Adrenal gland (tissue), 12 donors: Measurements from ENCODE around the gene NFKBIE. TPM values are rescaled to one million over a fixed set of nuclear protein-coding genes. Genes with fewer than 3 reads are reported as not detected.
A peak's percentile ranks its signal among the peaks of the same experiment; 100 is the strongest.

ENCODE experiments used
- DNase-seq, 7 donors: peaks; one replicate each; pipeline ENCODE4 v3.0.0-alpha.2; 2019 to 2020
- H3K27ac ChIP-seq, 5 donors: fragments of 200-600 bp; sonication (generic) in 4 of 5; 1 replicate in 3 of 5; 2 replicates in 2 of 5; pipeline versions ENCODE4 v1.5.1 to v1.8.0; 2016 to 2020; ENCODE audit warnings: mild to moderate bottlenecking in 1 of 5
- H3K27me3 ChIP-seq: fragments of 200-600 bp; 2 replicates; pipeline ENCODE4 v1.8.0; 2021
- H3K36me3 ChIP-seq, 2 donors: fragments of 200-600 bp; replicated peaks in 1 of 2; 1 replicate in 1 of 2; 2 replicates in 1 of 2; pipeline versions ENCODE4 v1.5.1 to v1.8.0; 2018 to 2022
- H3K4me1 ChIP-seq, 2 donors: fragments of 200-600 bp; replicated peaks in 1 of 2; 1 replicate in 1 of 2; 2 replicates in 1 of 2; pipeline versions ENCODE4 v1.5.1 to v1.8.0; 2018 to 2021
- H3K4me3 ChIP-seq, 4 donors: fragments of 200-600 bp; sonication (generic) in 3 of 4; one replicate each; pipeline ENCODE4 v1.5.1; 2016 to 2018
- H3K9me3 ChIP-seq, 3 donors: fragments of 200-600 bp; sonication (generic) in 1 of 3; replicated peaks in 1 of 3; 1 replicate in 2 of 3; 2 replicates in 1 of 3; pipeline versions ENCODE4 v1.5.1 to v1.8.0; 2016 to 2021
- CTCF ChIP-seq, 6 experiments: fragments of 450-650 bp in 4 of 6; fragments of 200-600 bp in 2 of 6; sonication (generic) in 1 of 6; IDR thresholded peaks; 1 replicate in 5 of 6; 2 replicates in 1 of 6; pipeline versions ENCODE4 v1.5.1 to v1.8.0; 2016 to 2021; ENCODE audit warnings: antibody characterized with exemption in 6 of 6, mild to moderate bottlenecking in 2 of 6, moderate library complexity in 1 of 6
- POLR2A ChIP-seq, 2 donors: fragments of 450-650 bp; IDR thresholded peaks; one replicate each; pipeline ENCODE4 v1.6.1; 2017; ENCODE audit warnings: antibody characterized with exemption in 2 of 2, mild to moderate bottlenecking in 2 of 2, moderate library complexity in 1 of 2
- WGBS, 4 donors: extraction: QIAGEN DNeasy Blood & Tissue Kit in 2 of 4; methylation state at CpG; one replicate each; pipeline versions ENCODE4 v1.1.5 to v1.1.7; 2013 to 2017; 5-methylcytosine and 5-hydroxymethylcytosine counted together
- intact Hi-C, 2 donors: fragments of 100-400 bp; cut with DNase I; formaldehyde crosslinking; loops; one replicate each; pipeline versions ENCODE4 v1.14.1 to v1.15.0; 2022 to 2023
- polyA plus RNA-seq, 3 donors: library from polyadenylated mRNA; stranded (reverse); fragments of 200-250 nt in 2 of 3; fragments of 350-450 nt in 1 of 3; fragmentation: Illumina TruSeq in 1 of 3; extraction: RNeasy Lipid Tissue Mini Kit (QIAGEN cat#74804) in 1 of 3; gene quantifications; one replicate each; pipeline ENCODE4 v1.2.3, GENCODE V29; 2013 to 2014
- total RNA-seq, 9 donors: library from RNA; depleted of rRNA in 4 of 9; stranded (reverse); fragments of >200 nt in 4 of 9; fragments of 120-200 nt in 1 of 9; fragmentation: NEBNext Ultra II Directional in 1 of 9; extraction: Animal tissue kit (Norgen Biotek cat#: 25700) in 1 of 9; gene quantifications; one replicate each; pipeline versions ENCODE4 v1.1.0 to v1.2.4, GENCODE V29; 2013 to 2023
- donor health status: healthy with polysubstance abuse.
- donor health status: Bipolar disorder and iron deficiency.
- donor health status: DM: yes; HTN: yes; CAD: no.
- donor health status: DM: no; HTN: no; CAD: no.
- donor health status: DM: no; HTN: no; CAD: no.
- donor health status: DM: yes; HTN: yes; CAD: no.

NFKBIE gene
- total and polyA plus RNA-seq, 12 donors = 4.8 to 31.2 (median 10.4) TPM

DNA sequence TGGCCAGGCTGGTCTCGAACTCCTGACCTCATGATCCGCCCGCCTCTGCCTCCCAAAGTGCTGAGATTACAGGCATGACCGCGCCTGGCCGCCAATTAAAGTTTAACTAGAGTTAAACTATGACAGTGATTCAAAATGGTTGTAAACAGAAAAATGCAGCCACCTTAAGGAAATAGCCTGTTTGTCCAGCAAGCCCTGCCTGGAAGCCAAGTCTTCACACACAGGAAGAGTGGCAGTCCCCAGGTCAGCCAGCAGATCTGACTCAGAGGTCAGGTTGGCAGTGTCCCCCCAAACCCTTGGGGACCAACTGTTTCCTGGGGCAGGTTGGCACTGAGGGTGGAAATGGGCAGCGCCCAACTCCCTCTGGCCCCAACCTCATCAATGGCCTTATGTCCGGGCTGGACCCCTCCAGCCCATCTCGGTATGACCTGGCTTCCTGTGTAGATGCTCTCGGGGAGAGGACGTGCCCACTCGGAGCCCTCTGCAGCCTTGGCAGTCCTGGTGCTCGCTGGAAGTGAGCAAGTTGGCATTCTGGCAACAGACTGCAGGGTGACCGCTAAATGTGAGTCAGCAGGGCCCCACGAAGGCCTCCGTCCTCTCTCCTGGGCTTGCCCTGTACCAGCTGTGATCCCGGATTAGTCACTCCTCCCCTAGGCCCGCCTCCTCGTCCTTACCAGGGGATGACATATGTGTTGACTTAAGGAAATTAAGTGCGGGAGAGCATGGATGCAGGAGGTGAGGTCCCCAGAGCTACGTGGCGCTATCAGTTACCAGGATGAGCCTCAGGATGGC is 28.1 kb downstream of the NFKBIE start:
- intact Hi-C loops = loop anchor here (2.0 to 10.0 kb wide), 3 partner anchors 64 to 142 kb away; no protein-coding TSS in a partner anchor
- Histone ChIP-seq H3K4me1 (peaks cover 27 to 35% of the 10 kb centered on the region in 2 donors), H3K4me3 (peak overlapping the region in 3 of 4 donors; percentile 41 to 72 (median 61)), H3K36me3 (peaks cover 0 to 11% of the 10 kb centered on the region in 2 donors), H3K27ac (peak overlapping the region; percentile 93 to 98 (median 97)), H3K9me3 (no peaks in the 10 kb centered on the region), H3K27me3 (no peaks in the 10 kb centered on the region)
- 17 to 22% (median 20%) methylated on average over 19 to 22 of the region's 22 CpGs for WGBS, 4 donors
- peak; percentile 95 to 99 (median 99) for DNase-seq
- peak in 1 of 6 experiments; percentile 1 for TF ChIP-seq CTCF (IDR thresholded peaks at IDR 0.05)
- TF ChIP-seq POLR2A (IDR thresholded peaks at IDR 0.05) = peak in 1 of 2 donors; percentile 82

DNA sequence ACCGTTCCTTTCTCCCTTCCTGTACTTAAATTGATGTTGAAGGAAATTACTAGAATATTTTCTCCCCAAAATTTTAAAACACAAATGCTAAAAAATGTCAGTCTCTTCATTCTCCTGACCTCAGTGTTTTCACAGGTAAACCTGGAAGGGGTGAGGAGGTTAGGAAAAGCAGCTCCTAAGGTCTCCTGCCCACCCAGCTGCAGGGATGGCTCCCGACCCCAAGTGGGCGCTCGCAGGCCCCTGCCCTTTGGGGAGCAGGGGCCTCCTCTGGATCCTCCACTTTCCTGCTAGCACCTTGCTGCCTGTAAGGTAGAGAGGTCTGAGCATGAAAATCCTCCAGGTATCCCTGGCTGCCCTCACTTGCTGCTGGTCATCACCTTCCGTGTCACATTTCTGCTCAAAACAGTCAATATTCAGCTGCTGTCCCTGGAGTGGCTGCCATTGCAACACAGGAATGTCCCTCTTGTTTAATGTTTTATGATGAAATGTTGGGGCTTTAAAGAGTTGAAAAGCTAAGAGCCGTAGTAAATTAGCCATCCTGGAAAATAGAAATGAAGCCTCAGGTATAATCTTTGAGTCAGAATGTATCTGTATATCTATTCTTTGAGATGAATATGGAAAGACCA is 29.3 kb downstream of the NFKBIE start:
- Histone ChIP-seq H3K36me3 (peaks cover 0 to 22% of the 10 kb centered on the region in 2 donors), H3K9me3 (no peaks in the 10 kb centered on the region), H3K4me3 (no peak overlapping the region), H3K4me1 (peaks cover 27 to 37% of the 10 kb centered on the region in 2 donors), H3K27me3 (no peaks in the 10 kb centered on the region), H3K27ac (peak overlapping the region in 2 of 5 donors; percentile 33 to 98)
- intact Hi-C loops = loop anchor here (2.0 to 10.0 kb wide), 3 partner anchors 63 to 141 kb away; no protein-coding TSS in a partner anchor
- WGBS, 4 donors = 81 to 91% (median 89%) methylated on average over 3 to 6 of the region's 6 CpGs
- TF ChIP-seq CTCF (IDR thresholded peaks at IDR 0.05) = no peak
- TF ChIP-seq POLR2A (IDR thresholded peaks at IDR 0.05) = no peak
- DNase-seq = peak in 1 of 7 donors; percentile 23

GRCh38 chr6:44235269-44235668 is 30.1 kb downstream of the NFKBIE start:
- H3K27me3 ChIP-seq = no peaks in the 10 kb centered on the region
- H3K27ac ChIP-seq = peak overlapping the region in 4 of 5 donors; percentile 59 to 98 (median 76)
- no peaks in the 10 kb centered on the region for H3K9me3 ChIP-seq
- H3K4me1 ChIP-seq = peaks cover 27 to 44% of the 10 kb centered on the region in 2 donors
- no peak for TF ChIP-seq POLR2A (IDR thresholded peaks at IDR 0.05)
- TF ChIP-seq CTCF (IDR thresholded peaks at IDR 0.05) = no peak
- intact Hi-C loops = loop anchor here (10.0 kb wide), 2 partner anchors 130 to 140 kb away; no protein-coding TSS in a partner anchor
- 71 to 85% (median 75%) methylated on average over 6 of the region's 6 CpGs for WGBS, 4 donors
- H3K4me3 ChIP-seq = no peak overlapping the region
- no peak for DNase-seq
- H3K36me3 ChIP-seq = peaks cover 0 to 26% of the 10 kb centered on the region in 2 donors
